Adipose tissue (tissue), 3 donors: ENCODE data around the gene LGALSL. TPM values are rescaled to one million over a fixed set of nuclear protein-coding genes. Genes with fewer than 3 reads are reported as not detected.

Experiments
- H3K27ac ChIP-seq: one replicate; pipeline ENCODE4 v1.5.1; 2013; ENCODE audit warnings: low read depth, low read length
- WGBS, 3 donors: extraction: QIAGEN DNeasy Blood & Tissue Kit; methylation state at CpG; one replicate each; pipeline ENCODE4 v1.1.7; 2013; 5-methylcytosine and 5-hydroxymethylcytosine counted together
- polyA plus RNA-seq, 3 donors: library from polyadenylated mRNA; stranded (reverse); fragments of 200-250 nt; gene quantifications; one replicate each; pipeline ENCODE4 v1.2.3, GENCODE V29; 2013
- donor health status: healthy with polysubstance abuse.
- donor health status: Bipolar disorder and iron deficiency.
- donor health status: healthy.

Gene LGALSL
- polyA plus RNA-seq, 3 donors: 2.3 to 10.1 (median 6.4) TPM

- no peak overlapping the region for H3K27ac ChIP-seq
- WGBS, 3 donors: 57 to 71% (median 61%) methylated on average over 6 of the region's 6 CpGs
Measured at GRCh38 chr2:64466478-64467085, 12.6 kb downstream of the LGALSL start.

GRCh38 chr2:64467096-64467843, 13.3 kb downstream of the LGALSL start:
- H3K27ac ChIP-seq: no peak overlapping the region
- WGBS, 3 donors: 55 to 91% (median 63%) methylated on average over 8 of the region's 8 CpGs

- WGBS, 3 donors: 82 to 92% (median 88%) methylated on average over 1 of the region's 1 CpG
- no peak overlapping the region for H3K27ac ChIP-seq
Measured at GRCh38 chr2:64469261-64469660, 15.3 kb downstream of the LGALSL start.

GRCh38 chr2:64470071-64470470, 16.1 kb downstream of the LGALSL start:
- H3K27ac ChIP-seq: no peak overlapping the region
- 93 to 94% (median 94%) methylated on average over 3 of the region's 3 CpGs for WGBS, 3 donors

GRCh38 chr2:64470766-64471295, 16.9 kb downstream of the LGALSL start:
- no peak overlapping the region for H3K27ac ChIP-seq
- WGBS, 3 donors: 96 to 97% (median 96%) methylated on average over 6 of the region's 6 CpGs

- WGBS, 3 donors: 85 to 91% (median 87%) methylated on average over 4 of the region's 4 CpGs
- H3K27ac ChIP-seq: no peak overlapping the region
Measured at GRCh38 chr2:64471600-64471999, 17.6 kb downstream of the LGALSL start.

GRCh38 chr2:64472881-64473280, 18.9 kb downstream of the LGALSL start:
- H3K27ac ChIP-seq: no peak overlapping the region
- WGBS, 3 donors: 77 to 87% (median 83%) methylated on average over 3 of the region's 3 CpGs

GRCh38 chr2:64474121-64474571, 20.2 kb downstream of the LGALSL start:
- H3K27ac ChIP-seq: no peak overlapping the region
- WGBS, 3 donors: 52 to 83% (median 66%) methylated on average over 4 of the region's 4 CpGs

GRCh38 chr2:64474636-64475035, 20.7 kb downstream of the LGALSL start:
- WGBS, 3 donors: 41 to 63% (median 58%) methylated on average over 1 of the region's 1 CpG
- H3K27ac ChIP-seq: no peak overlapping the region

GRCh38 chr2:64477037-64477436, 23.1 kb downstream of the LGALSL start:
- H3K27ac ChIP-seq: no peak overlapping the region
- WGBS, 3 donors: 91 to 96% (median 94%) methylated on average over 1 of the region's 1 CpG

GRCh38 chr2:64477979-64478378, 24.0 kb downstream of the LGALSL start:
- WGBS, 3 donors: 85 to 97% (median 90%) methylated on average over 4 of the region's 4 CpGs

GRCh38 chr2:64478502-64479230, 24.7 kb downstream of the LGALSL start:
- 95 to 98% (median 98%) methylated on average over 3 of the region's 3 CpGs for whole genome bisulfite sequencing, 3 donors
- H3K27ac ChIP-seq: no peak overlapping the region

More at GRCh38 chr2:64477979-64478378, 24.0 kb downstream of the LGALSL start:
- no peak overlapping the region for H3K27ac ChIP-seq

- no peak overlapping the region for H3K27ac ChIP-seq
- 87 to 95% (median 93%) methylated on average over 10 of the region's 10 CpGs for WGBS, 3 donors
Measured at GRCh38 chr2:64479259-64480117, 25.5 kb downstream of the LGALSL start.

- 87 to 94% (median 93%) methylated on average over 5 of the region's 5 CpGs for WGBS, 3 donors
- no peak overlapping the region for H3K27ac ChIP-seq
Measured at GRCh38 chr2:64481665-64482064, 27.7 kb downstream of the LGALSL start.

- H3K27ac ChIP-seq: no peak overlapping the region
- 85 to 97% (median 91%) methylated on average over 1 of the region's 1 CpG for WGBS, 3 donors
Measured at GRCh38 chr2:64482243-64482642, 28.3 kb downstream of the LGALSL start.

- 57 to 62% (median 60%) methylated on average over 5 of the region's 5 CpGs for WGBS, 3 donors
- H3K27ac ChIP-seq: no peak overlapping the region
Measured at GRCh38 chr2:64482765-64483504, 29.0 kb downstream of the LGALSL start.

GRCh38 chr2:64485331-64485730, 31.4 kb downstream of the LGALSL start:
- H3K27ac ChIP-seq: no peak overlapping the region
- 52 to 73% (median 66%) methylated on average over 4 of the region's 4 CpGs for WGBS, 3 donors
